ENCODE data around the gene KLRC2.
"Not testable (repeated sequence)": the region's sequence is repeated elsewhere in the genome, so short reads cannot be mapped to it uniquely, and the experiment has no call there.

Gene KLRC2

DNA sequence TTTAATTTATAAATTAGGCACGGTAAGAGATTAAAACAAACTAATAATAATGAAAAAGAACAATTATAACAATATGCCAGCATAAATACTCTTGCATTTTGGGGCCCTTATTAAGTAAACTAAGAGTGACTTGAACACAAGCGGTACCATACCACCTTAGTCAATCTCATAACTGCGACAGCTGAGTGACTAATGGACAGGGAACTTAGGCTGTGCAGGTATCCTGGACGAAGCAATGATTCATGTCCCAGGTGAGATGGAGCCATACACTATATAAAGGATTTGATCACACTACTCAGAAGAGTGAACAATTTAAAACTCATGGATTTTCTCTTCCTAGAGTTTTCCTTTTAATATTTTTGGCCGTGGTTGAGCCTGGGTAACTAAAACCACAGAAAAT, 30.5 kb downstream of the KLRC2 start:
- no peak for DNase-seq (ENCODE audit: low spot score)

DNA sequence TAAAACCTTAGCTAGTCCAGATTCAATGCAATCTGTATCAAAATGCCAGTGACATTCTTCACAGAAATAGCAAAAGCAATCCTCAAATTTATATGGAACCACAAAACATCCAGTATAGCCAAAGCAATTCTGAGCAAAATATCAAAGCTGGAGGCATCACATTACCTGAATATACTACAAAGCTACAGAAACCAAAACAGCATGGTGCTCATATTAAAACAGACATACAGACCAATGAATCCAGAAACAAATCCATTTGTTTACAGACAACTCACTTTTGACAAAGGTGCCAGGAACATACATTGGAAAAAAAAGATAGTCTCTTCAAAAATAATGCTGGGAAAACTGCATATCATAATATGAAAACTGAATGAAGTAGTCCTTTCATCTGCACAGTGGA, 31.0 kb downstream of the KLRC2 start:
- DNase-seq (ENCODE audit: low spot score), result no peak

DNA sequence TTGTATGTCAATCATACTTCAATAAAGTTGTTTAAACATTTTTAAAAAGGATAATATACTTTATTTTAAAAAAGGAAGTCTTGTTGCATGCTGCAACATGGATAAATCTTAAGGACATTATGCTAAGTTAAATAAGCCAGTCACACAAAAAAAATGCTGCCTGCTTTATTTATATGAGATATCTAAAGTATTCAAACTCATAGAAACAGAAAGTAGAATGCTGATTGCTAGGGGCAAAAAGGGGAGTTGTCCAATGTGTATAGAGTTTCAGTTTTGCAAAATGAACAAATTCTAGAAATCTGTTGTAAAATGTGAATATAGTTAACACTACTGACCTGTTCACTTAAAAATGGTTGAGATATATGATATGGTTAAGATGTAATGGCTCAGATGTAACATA, 35.0 kb downstream of the KLRC2 start:
- no peak for DNase-seq (ENCODE audit: low spot score)

- no peak for DNase-seq (ENCODE audit: low spot score)
Measured at GRCh38 chr12:10398168-10398567, 37.6 kb downstream of the KLRC2 start.

GRCh38 chr12:10397296-10397695, 38.5 kb downstream of the KLRC2 start:
- no peak for DNase-seq (ENCODE audit: low spot score)

- not testable (repeated sequence) for DNase-seq (ENCODE audit: low spot score)
Measured at GRCh38 chr12:10396176-10396575, 39.6 kb downstream of the KLRC2 start.

GRCh38 chr12:10395390-10395998, 40.3 kb downstream of the KLRC2 start:
- peak; percentile 25 for DNase-seq (ENCODE audit: low spot score)

DNA sequence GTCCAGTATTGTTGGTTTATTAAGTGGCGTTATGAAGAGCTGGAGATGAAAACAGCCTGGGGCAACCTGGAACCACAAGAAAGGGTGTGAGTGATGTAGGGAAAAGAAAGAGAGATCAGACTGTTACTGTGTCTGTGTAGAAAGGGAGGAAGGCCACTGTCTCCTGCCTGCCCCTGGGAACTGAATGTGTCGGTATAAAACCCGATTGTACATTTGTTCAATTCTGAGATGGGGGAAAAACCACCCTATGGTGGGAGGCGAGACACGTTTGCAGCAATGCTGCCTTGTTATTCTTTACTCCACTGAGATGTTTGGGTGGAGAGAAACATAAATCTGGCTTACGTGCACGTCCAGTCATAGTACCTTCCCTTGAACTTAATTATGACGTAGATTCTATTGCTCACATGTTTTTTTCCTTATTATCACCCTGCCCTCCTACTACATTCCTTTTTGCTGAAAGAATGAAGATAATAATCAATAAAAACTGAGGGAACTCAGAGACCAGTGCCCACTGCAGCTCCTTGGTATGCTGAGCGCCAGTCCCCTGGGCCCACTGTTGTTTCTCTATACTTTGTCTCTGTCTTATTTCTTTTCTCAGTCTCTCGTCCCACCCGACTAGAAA, 41.2 kb downstream of the KLRC2 start:
- not testable (repeated sequence) for DNase-seq (ENCODE audit: low spot score)

DNA sequence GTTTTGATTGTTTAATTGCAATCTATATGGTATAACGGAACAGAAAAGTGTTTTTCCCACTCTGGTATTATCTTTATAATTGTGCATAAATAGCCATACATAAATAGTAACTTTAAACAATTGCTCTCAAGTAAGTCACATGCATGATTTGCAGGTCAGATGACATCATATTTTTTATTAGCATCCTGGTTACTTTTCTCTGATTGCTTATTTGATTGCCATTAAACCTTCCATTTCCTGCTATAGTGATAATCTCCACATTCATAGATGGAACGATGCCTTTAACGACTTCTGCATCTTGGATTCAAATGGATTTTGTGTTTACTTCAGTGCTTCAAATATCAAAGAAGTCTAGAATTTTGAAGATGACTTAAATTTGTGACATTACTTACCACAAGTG, 42.5 kb downstream of the KLRC2 start:
- no peak for DNase-seq (ENCODE audit: low spot score)

GRCh38 chr12:10392394-10392930, 43.3 kb downstream of the KLRC2 start:
- peak; percentile 69 for DNase-seq (ENCODE audit: low spot score)

DNA sequence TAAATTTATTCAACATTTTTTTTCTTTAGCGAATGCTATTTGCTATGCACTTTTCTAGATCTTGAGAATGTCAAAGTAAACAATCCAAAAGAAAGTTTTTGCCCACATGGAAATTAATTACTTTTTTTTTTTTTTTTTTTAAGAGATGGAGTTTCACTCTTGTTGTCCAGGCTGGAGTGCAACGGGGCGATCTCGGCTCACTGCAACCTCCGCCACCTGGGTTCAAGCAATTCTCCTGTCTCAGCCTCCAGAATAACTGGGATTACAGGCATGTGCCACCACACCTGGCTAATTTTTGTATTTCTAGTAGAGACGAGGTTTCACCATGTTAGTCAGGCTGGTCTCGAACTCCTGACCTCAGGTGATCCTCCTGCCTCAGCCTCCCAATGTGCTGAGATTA, 44.8 kb downstream of the KLRC2 start:
- DNase-seq (ENCODE audit: low spot score), result not testable (repeated sequence)

- no peak for DNase-seq (ENCODE audit: low spot score)
Measured at GRCh38 chr12:10389904-10390303, 45.9 kb downstream of the KLRC2 start, which contains the start of gene KLRK1. Gene KLRK1 (minus strand): TSS chr12:10390041. CDS start chr12:10388810, 1,231 bp downstream.

DNA sequence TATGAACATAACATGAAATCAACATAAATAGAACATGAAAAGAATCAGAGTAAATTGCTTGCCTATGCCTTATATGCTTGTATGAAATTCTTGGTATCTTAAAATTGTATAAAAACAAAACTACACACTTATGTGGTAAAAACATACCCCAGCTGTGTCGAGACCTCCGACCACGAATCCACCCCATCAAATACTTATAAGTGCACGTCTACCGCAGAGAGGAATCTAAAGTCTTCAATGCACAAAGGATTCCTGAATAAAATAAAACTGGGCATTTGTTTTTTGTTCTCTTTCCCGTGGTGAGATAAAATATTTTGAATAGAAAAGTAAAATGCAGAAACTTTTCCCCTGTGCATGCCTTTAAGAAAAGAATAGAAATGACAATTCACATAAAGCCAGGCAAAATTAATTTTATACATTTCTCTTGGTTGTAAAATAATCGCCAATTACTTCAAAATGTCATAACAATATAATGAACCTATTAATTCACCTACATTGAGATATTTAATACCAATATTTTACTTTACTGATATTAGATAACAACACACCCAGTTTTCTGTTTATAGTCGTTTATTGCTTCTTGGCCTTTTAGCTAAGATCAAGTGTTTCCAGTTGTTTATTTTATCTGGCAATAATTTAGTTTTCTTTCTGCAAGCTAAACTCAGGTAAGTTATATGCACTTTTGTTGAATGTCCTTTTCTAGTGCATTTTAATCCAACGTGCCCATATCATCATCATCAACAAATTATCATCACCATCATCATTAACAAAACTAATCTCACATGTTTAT, 47.0 kb downstream of the KLRC2 start:
- DNase-seq (ENCODE audit: low spot score), result no peak

GRCh38 chr12:10387498-10387897, 48.3 kb downstream of the KLRC2 start:
- DNase-seq (ENCODE audit: low spot score), result not testable (repeated sequence)

DNA sequence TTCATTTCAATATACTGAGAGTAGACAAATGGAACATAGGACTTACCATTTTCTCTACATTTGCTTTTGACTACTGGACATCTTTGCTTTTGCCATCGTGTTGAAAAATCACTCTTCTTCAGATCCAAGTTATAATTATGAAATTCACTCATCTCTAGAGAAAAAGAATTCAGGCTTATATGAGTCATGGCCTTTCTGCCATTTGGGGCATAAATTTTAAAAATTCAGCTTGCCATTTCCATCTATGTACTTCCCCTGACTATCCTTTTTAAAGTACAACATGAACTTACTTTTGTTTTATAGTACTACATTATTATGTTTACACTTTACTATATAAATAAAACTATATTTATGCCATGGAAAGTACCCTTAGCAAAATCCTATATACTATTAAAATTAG, 49.0 kb downstream of the KLRC2 start:
- no peak for DNase-seq (ENCODE audit: low spot score)

- DNase-seq (ENCODE audit: low spot score), result no peak
Measured at GRCh38 chr12:10385166-10385613, 50.6 kb downstream of the KLRC2 start.

DNA sequence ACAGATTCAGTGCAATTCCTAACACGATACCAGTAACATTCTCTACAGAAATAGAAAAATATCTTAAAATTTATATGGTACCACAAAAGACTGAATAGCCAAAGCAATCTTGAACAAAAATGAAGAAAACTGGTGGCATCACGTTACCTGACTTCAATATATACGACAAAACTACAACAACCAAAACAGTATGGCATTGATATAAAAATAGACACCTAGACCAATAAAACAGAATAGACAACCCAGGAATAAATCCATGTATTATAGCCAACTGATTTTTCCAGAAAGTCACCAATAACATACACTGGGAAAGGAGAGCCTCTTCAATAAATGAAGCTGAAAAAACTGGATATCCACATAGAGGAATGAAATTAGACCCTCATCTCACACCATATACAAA, 51.6 kb downstream of the KLRC2 start:
- no peak for DNase-seq (ENCODE audit: low spot score)

DNA sequence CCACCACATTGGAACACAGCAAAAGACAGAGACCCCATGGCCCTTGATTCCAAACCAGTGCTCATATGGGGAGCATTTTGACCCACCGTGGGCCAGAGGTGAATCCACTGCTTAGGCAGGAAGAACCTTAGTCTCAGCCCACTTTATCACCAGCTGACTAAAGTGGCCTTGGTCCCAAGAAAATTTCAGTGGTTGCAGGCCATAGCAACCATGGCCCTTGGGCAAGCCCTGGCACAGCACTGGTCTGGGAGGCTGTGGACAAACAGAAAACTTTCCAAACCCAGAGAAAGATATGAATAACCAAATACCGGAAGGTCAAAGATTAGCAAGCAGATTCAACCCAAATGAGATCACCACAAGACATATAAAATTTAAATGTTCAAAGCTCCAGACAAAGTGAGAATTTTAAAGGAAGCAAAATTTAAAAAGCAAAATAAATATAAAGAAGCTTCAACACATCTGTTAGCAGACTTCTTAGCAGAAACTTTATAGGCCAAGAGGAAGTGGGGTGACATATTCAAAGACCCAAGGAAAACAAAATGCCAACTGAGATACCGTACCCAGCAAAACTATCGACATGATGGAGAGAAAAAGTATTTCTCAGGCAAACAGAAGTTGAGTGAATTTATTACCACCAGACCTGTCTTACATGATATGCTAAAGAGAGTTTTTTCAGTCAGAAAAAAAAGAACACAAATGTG, 53.7 kb downstream of the KLRC2 start:
- DNase-seq (ENCODE audit: low spot score), result no peak

Measured in Ammon's horn (tissue), 1 donor.